K562 (cell line): ENCODE data around the gene COL1A1. TPM values are rescaled to one million over a fixed set of nuclear protein-coding genes. Genes with fewer than 3 reads are reported as not detected.

Experiments used
- ATAC-seq: fragments of 200-7000 bp; cut with Tn5 transposase; 3 replicates; pipeline ENCODE4 v1.9.1; 2020; ENCODE audit warnings: moderate library complexity
- BruUV-seq: library from RNA; stranded (reverse); fragments of 400-500 nt; replicated peaks from 2 replicates; lab custom pipeline; 2021; lab: Mats Ljungman, UMichigan
- CTCF ChIA-PET: fragments of 300-600 bp; formaldehyde crosslinking; extraction: SDS; loops from one replicate; lab custom pipeline; 2021; ENCODE audit warnings: low intra/inter-chr PET ratio; lab: Yijun Ruan, JAX
- POLR2A ChIA-PET: fragments of 300-600, 350-650 bp; sonication (Branson Sonifier 250); formaldehyde crosslinking; extraction: SDS; loops from one replicate; lab custom pipeline; 2021; ENCODE audit warnings: antibody characterized with exemption, inconsistent platforms; lab: Yijun Ruan, JAX
- DNase-seq, 4 experiments: peaks; one replicate each; pipeline versions ENCODE4 v3.0.0 to v3.0.0-alpha.2; 2011 to 2018; ENCODE audit warnings: low spot score in 3 of 4, mixed read lengths in 3 of 4; ENCODE audit errors: extremely low read depth in 1 of 4
- FAIRE-seq: peaks from 2 replicates; lab custom pipeline; 2011; peaks lifted over from hg19 to GRCh38; lab: Jason Lieb, UNC
- H2AFZ ChIP-seq: 2 replicates; pipeline ENCODE4 v1.6.0; 2011; ENCODE audit warnings: low read depth, low read length, control low read depth, inconsistent platforms
- H3K27ac ChIP-seq: fragments of 200-600 bp; 3 replicates; pipeline ENCODE4 v1.8.0; 2011; ENCODE audit warnings: low read depth, mild to moderate bottlenecking, control low read depth, inconsistent platforms, low read length, moderate library complexity, mixed read lengths; ENCODE audit errors: extremely low read depth
- H3K27me3 ChIP-seq, 2 experiments: fragments of 300-600 bp in 1 of 2; 2 replicates in 1 of 2; 3 replicates in 1 of 2; pipeline versions ENCODE4 v1.6.0 to v1.8.0; 2011; ENCODE audit warnings: inconsistent platforms in 2 of 2, low read length in 2 of 2, mild to moderate bottlenecking in 1 of 2, mixed read lengths in 1 of 2, moderate library complexity in 1 of 2; ENCODE audit not compliant: control insufficient read depth in 2 of 2, insufficient read depth in 2 of 2
- H3K36me3 ChIP-seq: fragments of 300-600 bp; 3 replicates; pipeline ENCODE4 v1.8.0; 2011; ENCODE audit warnings: mild to moderate bottlenecking, low read length, inconsistent platforms; ENCODE audit not compliant: control insufficient read depth, insufficient read depth
- H3K4me1 ChIP-seq, 2 experiments: fragments of 200-600 bp in 1 of 2; replicated peaks in 1 of 2; 2 replicates in 1 of 2; 3 replicates in 1 of 2; pipeline versions ENCODE4 v1.5.1 to v1.8.0; 2011; ENCODE audit warnings: inconsistent platforms in 2 of 2, low read length in 2 of 2, mild to moderate bottlenecking in 1 of 2, mixed read lengths in 1 of 2, moderate library complexity in 1 of 2; ENCODE audit not compliant: control insufficient read depth in 2 of 2, insufficient read depth in 2 of 2
- H3K4me2 ChIP-seq: 2 replicates; pipeline ENCODE4 v1.6.1; 2011; ENCODE audit warnings: low read length, control low read depth, inconsistent platforms, mixed read lengths; ENCODE audit not compliant: insufficient read depth
- H3K4me3 ChIP-seq: fragments of 200-600 bp; sonication (generic), shearing (Covaris generic); 2 replicates; pipeline ENCODE4 v1.5.1; 2016; ENCODE audit warnings: control low read depth, inconsistent platforms
- H3K79me2 ChIP-seq: fragments of 200-600 bp; 3 replicates; pipeline ENCODE4 v1.8.0; 2011; ENCODE audit warnings: low read length, inconsistent platforms; ENCODE audit not compliant: control insufficient read depth, insufficient read depth
- H3K9ac ChIP-seq, 2 experiments: 2 replicates each; pipeline versions ENCODE4 v1.6.0 to v1.6.1; 2011; ENCODE audit warnings: low read depth in 2 of 2, low read length in 2 of 2, control low read depth in 1 of 2, inconsistent platforms in 1 of 2, mild to moderate bottlenecking in 1 of 2, mixed read lengths in 1 of 2; ENCODE audit not compliant: insufficient read depth in 1 of 2
- H3K9me1 ChIP-seq: one replicate; pipeline ENCODE4 v1.6.0; 2011; ENCODE audit warnings: inconsistent platforms, mild to moderate bottlenecking, low read length, moderate library complexity; ENCODE audit not compliant: control insufficient read depth, insufficient read depth
- H3K9me3 ChIP-seq: replicated peaks from 2 replicates; pipeline ENCODE4 v1.5.1; 2011; ENCODE audit warnings: low read depth, low read length, inconsistent platforms; ENCODE audit not compliant: control insufficient read depth, insufficient read depth
- H4K20me1 ChIP-seq: replicated peaks from 2 replicates; pipeline ENCODE4 v1.6.1; 2011; ENCODE audit warnings: low read length, inconsistent platforms, mixed read lengths; ENCODE audit not compliant: control insufficient read depth, insufficient read depth
- CC2D1A ChIP-seq: fragments of 450-650 bp; IDR thresholded peaks from 2 replicates; pipeline ENCODE4 v1.6.1; 2017; ENCODE audit warnings: mild to moderate bottlenecking
- GABPB2 ChIP-seq: fragments of 250-450 bp; sonication (Bioruptor Pico); conservative IDR thresholded peaks from 2 replicates; pipeline ENCODE4 v1.5.1; 2021; ENCODE audit warnings: mild to moderate bottlenecking
- HINFP ChIP-seq: fragments of 450-650 bp; conservative IDR thresholded peaks from 2 replicates; pipeline ENCODE4 v1.6.1; 2016; ENCODE audit warnings: missing genetic modification characterization, low read depth, mild to moderate bottlenecking, control low read depth, missing compliant biosample characterization
- MCM3 ChIP-seq: fragments of 450-650 bp; IDR thresholded peaks from 2 replicates; pipeline ENCODE4 v1.6.1; 2016
- NR2C2 ChIP-seq, 2 experiments: fragments of 200-800 bp in 1 of 2; sonication (Bioruptor generic) in 1 of 2; sonication (generic) in 1 of 2; formaldehyde crosslinking in 1 of 2; IDR thresholded peaks; 2 replicates each; pipeline versions ENCODE4 v1.6.1 to v1.8.0; 2016 to 2022; ENCODE audit warnings: mild to moderate bottlenecking in 1 of 2, missing compliant biosample characterization in 1 of 2, missing genetic modification characterization in 1 of 2, missing genetic modification reagents in 1 of 2
- SMARCC2 ChIP-seq: fragments of 450-650 bp; IDR thresholded peaks from 2 replicates; pipeline ENCODE4 v1.6.1; 2017; ENCODE audit warnings: antibody characterized with exemption, moderate library complexity, mild to moderate bottlenecking, low read depth
- STAT5A ChIP-seq: IDR thresholded peaks from 2 replicates; pipeline ENCODE4 v1.6.1; 2012; ENCODE audit warnings: low read length, inconsistent platforms, borderline replicate concordance
- ZNF212 ChIP-seq: fragments of 450-650 bp; formaldehyde crosslinking; IDR thresholded peaks from 2 replicates; pipeline ENCODE4 v1.4.0; 2020; ENCODE audit warnings: mild to moderate bottlenecking
- ZNF311 ChIP-seq: fragments of 250-450 bp; sonication (Bioruptor Pico); IDR thresholded peaks from 2 replicates; pipeline ENCODE4 v1.4.0; 2020; ENCODE audit warnings: mild to moderate bottlenecking, moderate library complexity
- ZNF639 ChIP-seq, 2 experiments: fragments of 200-800 bp in 1 of 2; sonication (Bioruptor generic) in 1 of 2; sonication (generic) in 1 of 2; formaldehyde crosslinking in 1 of 2; IDR thresholded peaks in 1 of 2; conservative IDR thresholded peaks in 1 of 2; 2 replicates each; pipeline versions ENCODE4 v1.5.0 to v1.6.1; 2016 to 2020; ENCODE audit warnings: missing compliant biosample characterization in 1 of 2, missing genetic modification characterization in 1 of 2, missing genetic modification reagents in 1 of 2
- WGBS: fragments of 100-300 bp; shearing (Covaris generic); methylation state at CpG from one replicate; pipeline ENCODE4 v1.1.6; 2016; ENCODE audit warnings: low coverage, mixed read lengths; ENCODE audit not compliant: insufficient coverage; ENCODE audit errors: missing lambda C conversion rate; 5-methylcytosine and 5-hydroxymethylcytosine counted together
- in situ Hi-C: fragments of 300-500 bp; cut with MboI; formaldehyde crosslinking; loops from 4 replicates; pipeline ENCODE4 v1.15.0; 2018; ENCODE audit warnings: inconsistent platforms, mixed read lengths
- intact Hi-C: fragments of 100-400 bp; cut with micrococcal nuclease; formaldehyde crosslinking; loops from 2 replicates; pipeline ENCODE4 v1.14.2; 2022
- polyA plus RNA-seq, 8 experiments: library from polyadenylated mRNA; depleted of rRNA in 4 of 8; stranded (reverse) in 5 of 8; unstranded in 3 of 8; fragments of >200 nt; fragmentation: Nextera tagmentation in 2 of 8; fragmentation: Illumina TruSeq in 1 of 8; extraction: Ambion mirVana in 2 of 8; extraction: Trizol in 1 of 8; gene quantifications; 2 replicates each; pipeline versions ENCODE4 v1.2.1 to v1.2.3, GENCODE V29; 2011 to 2014; ENCODE audit warnings: inconsistent platforms in 1 of 8, missing spikeins in 1 of 8
- total RNA-seq, 7 experiments: library from RNA; depleted of rRNA in 6 of 7; stranded (reverse); fragments of >200 nt in 6 of 7; fragmentation: Illumina TruSeq in 2 of 7; extraction: Trizol in 2 of 7; gene quantifications; 2 replicates each; pipeline versions ENCODE4 v1.2.1 to v1.2.3, GENCODE V29; 2011 to 2021; ENCODE audit warnings: low replicate concordance in 1 of 7
- TF ChIP-seq, protein P1 (sequence below): fragments of 450-650 bp; IDR thresholded peaks from one replicate; pipeline ENCODE4 v1.6.1; 2018; ENCODE audit warnings: mild to moderate bottlenecking, moderate library complexity; ENCODE audit not compliant: partially characterized antibody
- TF ChIP-seq, protein P2 (sequence below): sonication (generic); formaldehyde crosslinking; IDR thresholded peaks from 2 replicates; pipeline ENCODE4 v1.9.0; 2022; ENCODE audit warnings: mild to moderate bottlenecking, missing genetic modification reagents

Gene COL1A1
- total and polyA plus RNA-seq, 9 of the 15 experiments (the other 6 are each of a cell fraction or from before 2014, with no cell fraction given), result 0.04 to 3.4 (median 0.18) TPM

DNA sequence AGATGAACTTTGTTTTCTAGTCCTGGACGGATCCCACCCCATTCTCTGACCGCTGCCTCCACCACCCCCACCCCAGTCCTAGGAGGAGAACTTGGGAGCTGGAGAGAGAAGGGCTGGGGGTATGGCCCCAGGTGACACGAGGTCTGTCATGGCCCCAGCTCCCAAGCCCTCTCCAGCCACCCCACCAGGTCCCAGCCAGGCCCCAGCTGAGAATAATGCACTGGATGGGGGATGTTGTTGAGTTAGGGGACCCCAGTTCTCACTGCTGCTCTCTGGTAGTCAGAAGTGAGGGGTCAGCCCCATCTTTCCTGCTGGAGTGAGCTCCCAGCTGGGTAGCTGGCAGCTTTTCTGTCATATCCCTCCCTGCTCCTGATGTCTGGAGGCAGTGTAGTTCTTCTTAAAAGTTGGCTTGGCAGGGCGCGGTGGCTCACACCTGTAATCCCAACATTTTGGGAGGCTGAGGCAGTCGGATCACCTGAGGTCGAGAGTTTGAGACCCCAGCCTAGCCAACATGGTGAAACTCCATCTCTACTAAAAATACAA lies 4.6 kb upstream of the COL1A1 start (continued):
- TF ChIP-seq, protein P1, sequence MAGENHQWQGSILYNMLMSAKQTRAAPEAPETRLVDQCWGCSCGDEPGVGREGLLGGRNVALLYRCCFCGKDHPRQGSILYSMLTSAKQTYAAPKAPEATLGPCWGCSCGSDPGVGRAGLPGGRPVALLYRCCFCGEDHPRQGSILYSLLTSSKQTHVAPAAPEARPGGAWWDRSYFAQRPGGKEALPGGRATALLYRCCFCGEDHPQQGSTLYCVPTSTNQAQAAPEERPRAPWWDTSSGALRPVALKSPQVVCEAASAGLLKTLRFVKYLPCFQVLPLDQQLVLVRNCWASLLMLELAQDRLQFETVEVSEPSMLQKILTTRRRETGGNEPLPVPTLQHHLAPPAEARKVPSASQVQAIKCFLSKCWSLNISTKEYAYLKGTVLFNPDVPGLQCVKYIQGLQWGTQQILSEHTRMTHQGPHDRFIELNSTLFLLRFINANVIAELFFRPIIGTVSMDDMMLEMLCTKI, result no peak
- TF ChIP-seq ZNF212 (CRISPR knock-in tag) (no peak), SMARCC2 (no peak), ZNF311 (CRISPR knock-in tag) (no peak), MCM3 (no peak)

DNA sequence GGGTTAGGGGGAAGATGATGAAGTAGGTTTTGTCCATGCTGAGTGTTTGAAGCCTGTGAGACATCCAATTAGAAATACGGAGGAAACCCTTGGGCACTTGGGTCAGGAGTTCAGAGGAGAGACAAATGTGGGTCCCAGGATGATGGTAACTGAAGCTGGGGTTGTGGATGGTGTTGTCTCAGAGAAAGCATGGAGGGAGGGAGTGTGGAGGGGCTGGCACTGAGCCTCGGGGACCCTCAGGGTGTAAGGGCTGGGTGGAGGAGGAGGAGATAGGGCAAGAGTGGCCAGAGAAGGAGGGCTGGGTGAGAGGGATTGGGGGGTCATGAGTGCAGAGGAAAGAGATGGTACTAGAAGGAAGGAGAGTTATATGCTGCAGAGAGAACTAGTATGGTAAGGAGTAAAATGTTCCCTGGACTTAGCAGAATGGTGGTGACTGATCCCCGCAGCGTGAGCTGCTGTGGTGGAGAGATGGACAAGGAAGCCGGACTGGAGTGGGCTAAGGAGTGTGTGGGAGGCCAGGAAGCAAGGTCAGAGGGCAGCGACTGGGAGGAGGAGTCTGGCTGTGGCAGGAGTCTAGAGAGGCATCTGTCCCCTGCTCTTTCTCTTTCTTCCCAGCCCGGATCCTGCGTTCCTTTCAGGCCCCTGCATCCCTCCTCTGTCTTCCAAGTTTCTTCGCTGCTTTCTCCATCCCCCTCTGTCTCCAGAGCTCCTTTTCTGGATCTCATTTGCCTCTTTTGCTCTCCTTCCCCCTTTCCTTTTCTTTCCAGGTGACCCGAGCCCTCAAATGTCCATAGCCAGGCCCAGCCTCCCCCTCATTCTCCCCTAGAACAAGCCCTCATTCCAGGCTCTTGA lies 3.9 kb upstream of the COL1A1 start:
- Histone ChIP-seq H3K27me3 (peaks cover 5 to 24% of the 10 kb centered on the region in 2 experiments; a peak in 4 of 5 replicates), H3K9ac (peak overlapping the region in 1 of 2 experiments; percentile 65; a peak in 1 of 4 replicates), H3K36me3 (no peaks in the 10 kb centered on the region), H3K27ac (no peak overlapping the region; the same call in 2 of the 3 replicates), H4K20me1 (no peaks in the 10 kb centered on the region), H3K4me2 (peak overlapping the region; percentile 12; the same call in 1 of the 2 replicates), H2AFZ (peak overlapping the region; percentile 46; the same call in 1 of the 2 replicates), H3K79me2 (no peaks in the 10 kb centered on the region), H3K9me3 (no peaks in the 10 kb centered on the region), H3K4me3 (no peak overlapping the region), H3K9me1 (no peaks in the 10 kb centered on the region), H3K4me1 (peaks cover 40 to 49% of the 10 kb centered on the region in 2 experiments)
- DNase-seq (peak in 3 of 4 experiments; percentile 49 to 56 (median 52)), FAIRE-seq (peak; percentile 75), ATAC-seq (no peak)
- intact Hi-C loops (no loop called here), in situ Hi-C loops (loop anchor here (5.0 kb wide), 1 partner anchor 67 kb away; the partner anchor contains the start of gene TMEM92)
- WGBS, result 5% methylated on average over 7 of the region's 10 CpGs
- POLR2A ChIA-PET, result interaction anchor here (0.6 kb wide), 3 partner anchors 56 to 120 kb away, joined by 3 to 4 read pairs (median 4); no protein-coding TSS in a partner anchor
- no TSS peak for BruUV-seq
- CTCF ChIA-PET, result no interaction called here
- TF ChIP-seq, protein P2, sequence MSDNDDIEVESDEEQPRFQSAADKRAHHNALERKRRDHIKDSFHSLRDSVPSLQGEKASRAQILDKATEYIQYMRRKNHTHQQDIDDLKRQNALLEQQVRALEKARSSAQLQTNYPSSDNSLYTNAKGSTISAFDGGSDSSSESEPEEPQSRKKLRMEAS (CRISPR knock-in tag), result no peak
- TF ChIP-seq GABPB2 (CRISPR knock-in tag) (no peak), STAT5A (no peak), HINFP (tag) (no peak), CC2D1A (no peak), NR2C2 (CRISPR knock-in tag; IDR thresholded peaks at IDR 0.05) (no peak), NR2C2 (tag; IDR thresholded peaks at IDR 0.05) (peak; percentile 54), ZNF639 (CRISPR knock-in tag; conservative IDR thresholded peaks at IDR 0.05 in 1 of 2, IDR thresholded peaks at IDR 0.05 in 1 of 2) (no peak)
